A549 (cell line): ENCODE measurements around the gene NKIRAS1. TPM values are rescaled to one million over a fixed set of nuclear protein-coding genes. Genes with fewer than 3 reads are reported as not detected.

Source experiments
- ATAC-seq, 2 experiments: fragments of 200-7000 bp in 1 of 2; fragments of >200 bp in 1 of 2; cut with Nextera tagmentation in 1 of 2; cut with Tn5 transposase in 1 of 2; 3 replicates each; pipeline versions ENCODE4 v1.8.0 to v1.9.1; 2018 to 2020; ENCODE audit warnings: mild to moderate bottlenecking in 1 of 2, moderate library complexity in 1 of 2
- CTCF ChIA-PET: fragments of 300-600 bp; sonication (Branson Sonifier 250); formaldehyde crosslinking; extraction: SDS; loops from one replicate; lab custom pipeline; 2021; ENCODE audit warnings: antibody characterized with exemption, inconsistent platforms; lab: Yijun Ruan, JAX
- POLR2A ChIA-PET: fragments of 350-600 bp; formaldehyde crosslinking; extraction: SDS; loops from one replicate; lab custom pipeline; 2021; ENCODE audit warnings: antibody characterized with exemption, inconsistent platforms; lab: Yijun Ruan, JAX
- DNase-seq, 2 experiments: peaks; one replicate each; pipeline versions ENCODE4 v3.0.0 to v3.0.0-alpha.2; 2011 to 2016; ENCODE audit warnings: low read depth in 1 of 2, low spot score in 1 of 2
- FAIRE-seq: peaks from 2 replicates; lab custom pipeline; 2011; peaks lifted over from hg19 to GRCh38; lab: Jason Lieb, UNC
- H3K27ac ChIP-seq, 2 experiments: fragments of >200 bp; sonication (Bioruptor Twin); formaldehyde crosslinking; 3 replicates each; pipeline ENCODE4 v1.5.1; 2016 to 2017
- H3K4me1 ChIP-seq: fragments of >200 bp; sonication (Bioruptor Twin); formaldehyde crosslinking; 3 replicates; pipeline ENCODE4 v1.6.1; 2016
- H3K4me2 ChIP-seq: fragments of >200 bp; sonication (Bioruptor Twin); formaldehyde crosslinking; 3 replicates; pipeline ENCODE4 v1.6.1; 2016
- H3K4me3 ChIP-seq: fragments of >200 bp; sonication (Bioruptor Twin); formaldehyde crosslinking; 3 replicates; pipeline ENCODE4 v1.5.1; 2016
- H3K9me3 ChIP-seq: fragments of >200 bp; sonication (Bioruptor Twin); formaldehyde crosslinking; 3 replicates; pipeline ENCODE4 v1.6.1; 2016
- EHMT2 ChIP-seq: fragments of 200-600 bp; sonication (generic); IDR thresholded peaks from 2 replicates; pipeline ENCODE4 v1.6.1; 2016; ENCODE audit warnings: antibody characterized with exemption, low read depth, mild to moderate bottlenecking, moderate library complexity
- FOSL2 ChIP-seq, 2 experiments: fragments of 450-650 bp in 1 of 2; fragments of >200 bp in 1 of 2; sonication (Bioruptor Twin) in 1 of 2; formaldehyde crosslinking; IDR thresholded peaks; 2 replicates each; pipeline versions ENCODE4 v1.5.0 to v1.6.1; 2016 to 2020; ENCODE audit warnings: mild to moderate bottlenecking in 1 of 2, moderate library complexity in 1 of 2
- HOXB13 ChIP-seq: fragments of 250-450 bp; sonication (Bioruptor Pico); IDR thresholded peaks from 2 replicates; pipeline ENCODE4 v1.5.0; 2020; ENCODE audit warnings: low read depth, mild to moderate bottlenecking, moderate library complexity
- HOXB5 ChIP-seq: fragments of 250-450 bp; sonication (Bioruptor Pico); IDR thresholded peaks from 2 replicates; pipeline ENCODE4 v1.5.0; 2020; ENCODE audit warnings: mild to moderate bottlenecking, moderate library complexity
- JUN ChIP-seq, 2 experiments: fragments of >200 bp; sonication (Bioruptor Twin); formaldehyde crosslinking; IDR thresholded peaks; 2 replicates in 1 of 2; 3 replicates in 1 of 2; pipeline ENCODE4 v1.6.1; 2016 to 2017
- JUNB ChIP-seq: fragments of >200 bp; sonication (Bioruptor Twin); formaldehyde crosslinking; IDR thresholded peaks from 2 replicates; pipeline ENCODE4 v1.6.1; 2016
- MAFK ChIP-seq: fragments of 450-650 bp; IDR thresholded peaks from 2 replicates; pipeline ENCODE4 v1.6.1; 2014; ENCODE audit not compliant: partially characterized antibody
- PHF8 ChIP-seq: fragments of 200-600 bp; sonication (generic); IDR thresholded peaks from 2 replicates; pipeline ENCODE4 v1.6.1; 2016; ENCODE audit warnings: low read depth, mild to moderate bottlenecking, antibody characterized with exemption, moderate library complexity, borderline replicate concordance
- POLR2A ChIP-seq: IDR thresholded peaks from 2 replicates; pipeline ENCODE4 v1.6.1; 2012; ENCODE audit warnings: mild to moderate bottlenecking, low read length
- RNF2 ChIP-seq: fragments of 200-600 bp; sonication (generic); IDR thresholded peaks from 2 replicates; pipeline ENCODE4 v1.6.1; 2016; ENCODE audit warnings: low read depth, mild to moderate bottlenecking, antibody characterized with exemption, moderate library complexity, borderline replicate concordance
- TP53 ChIP-seq: fragments of 250-450 bp; sonication (Bioruptor Pico); IDR thresholded peaks from 2 replicates; pipeline ENCODE4 v1.5.0; 2021; ENCODE audit warnings: mild to moderate bottlenecking, moderate library complexity
- WGBS: methylation state at CpG from one replicate; pipeline ENCODE4 v1.1.6; 2017; ENCODE audit errors: missing lambda C conversion rate; 5-methylcytosine and 5-hydroxymethylcytosine counted together
- polyA plus RNA-seq, 4 experiments: library from polyadenylated mRNA; depleted of rRNA in 3 of 4; stranded (reverse); fragments of >200 nt; fragmentation: RNase III in 1 of 4; extraction: RNeasy Plus Mini Kit Qiagen cat#74134 plus additional on column Dnase treatment in 1 of 4; gene quantifications; 2 replicates in 3 of 4; 3 replicates in 1 of 4; pipeline ENCODE4 v1.2.3, GENCODE V29; 2011 to 2017
- TF ChIP-seq, protein P1 (sequence below): fragments of 250-450 bp; sonication (Bioruptor Pico); IDR thresholded peaks from 2 replicates; pipeline ENCODE4 v1.5.0; 2021; ENCODE audit warnings: mild to moderate bottlenecking, moderate library complexity, borderline replicate concordance
- TF ChIP-seq, protein P2 (sequence below): fragments of >200 bp; sonication (Bioruptor Twin); formaldehyde crosslinking; IDR thresholded peaks from 3 replicates; pipeline ENCODE4 v1.5.1; 2016
- TF ChIP-seq, protein P3 (sequence below): IDR thresholded peaks from 2 replicates; pipeline ENCODE4 v1.6.1; 2012
- TF ChIP-seq, protein P4 (sequence below): IDR thresholded peaks from 2 replicates; pipeline ENCODE4 v1.6.1; 2012; ENCODE audit warnings: low read depth, borderline replicate concordance
- TF ChIP-seq, protein P5 (sequence below): IDR thresholded peaks from 2 replicates; pipeline ENCODE4 v1.6.1; 2012
- TF ChIP-seq, protein P6 (sequence below): fragments of 450-650 bp; IDR thresholded peaks from 2 replicates; pipeline ENCODE4 v1.6.1; 2014; ENCODE audit warnings: antibody characterized with exemption
- TF ChIP-seq, protein P7 (sequence below): fragments of 250-450 bp; sonication (Bioruptor Pico); IDR thresholded peaks from 2 replicates; pipeline ENCODE4 v1.5.0; 2020; ENCODE audit warnings: low read depth, mild to moderate bottlenecking, moderate library complexity

The NKIRAS1 gene
- polyA plus RNA-seq, 2 of the 4 experiments (the other 2 are of a cell fraction), result 15.5 to 16.8 TPM

DNA sequence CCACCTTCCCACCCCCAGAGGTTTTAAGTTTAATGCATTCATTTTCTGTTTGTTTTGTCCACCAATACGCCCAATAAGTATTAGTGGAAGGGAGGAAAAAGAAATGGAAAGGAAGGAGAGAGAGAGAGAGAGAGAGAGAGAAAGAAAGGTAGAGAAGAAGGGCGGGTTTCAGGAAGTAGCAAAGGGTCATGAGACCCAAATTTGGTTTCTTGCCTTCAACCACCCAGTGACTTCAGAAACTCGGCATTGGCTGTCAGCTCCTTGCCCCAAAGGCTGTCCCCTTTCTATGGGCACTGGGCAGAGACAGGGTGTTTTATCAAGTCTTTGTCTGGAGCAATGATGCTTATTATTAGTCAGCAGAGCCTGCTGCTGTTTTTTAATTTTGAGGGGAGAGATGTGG lies 14.8 kb upstream of the NKIRAS1 start:
- DNase-seq (no peak), ATAC-seq (no peak), FAIRE-seq (no peak)
- POLR2A ChIA-PET, result no interaction called here
- Histone ChIP-seq H3K4me3 (no peak overlapping the region), H3K4me1 (peaks cover 23% of the 10 kb centered on the region), H3K9me3 (no peaks in the 10 kb centered on the region), H3K4me2 (no peak overlapping the region), H3K27ac (no peak overlapping the region)
- TF ChIP-seq, protein P1, sequence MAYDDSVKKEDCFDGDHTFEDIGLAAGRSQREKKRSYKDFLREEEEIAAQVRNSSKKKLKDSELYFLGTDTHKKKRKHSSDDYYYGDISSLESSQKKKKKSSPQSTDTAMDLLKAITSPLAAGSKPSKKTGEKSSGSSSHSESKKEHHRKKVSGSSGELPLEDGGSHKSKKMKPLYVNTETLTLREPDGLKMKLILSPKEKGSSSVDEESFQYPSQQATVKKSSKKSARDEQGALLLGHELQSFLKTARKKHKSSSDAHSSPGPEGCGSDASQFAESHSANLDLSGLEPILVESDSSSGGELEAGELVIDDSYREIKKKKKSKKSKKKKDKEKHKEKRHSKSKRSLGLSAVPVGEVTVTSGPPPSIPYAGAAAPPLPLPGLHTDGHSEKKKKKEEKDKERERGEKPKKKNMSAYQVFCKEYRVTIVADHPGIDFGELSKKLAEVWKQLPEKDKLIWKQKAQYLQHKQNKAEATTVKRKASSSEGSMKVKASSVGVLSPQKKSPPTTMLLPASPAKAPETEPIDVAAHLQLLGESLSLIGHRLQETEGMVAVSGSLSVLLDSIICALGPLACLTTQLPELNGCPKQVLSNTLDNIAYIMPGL, result no peak
- no peak for TF ChIP-seq EHMT2
- TF ChIP-seq MAFK, result no peak
- no peak for TF ChIP-seq HOXB5 (CRISPR knock-in tag)
- TF ChIP-seq, protein P2, sequence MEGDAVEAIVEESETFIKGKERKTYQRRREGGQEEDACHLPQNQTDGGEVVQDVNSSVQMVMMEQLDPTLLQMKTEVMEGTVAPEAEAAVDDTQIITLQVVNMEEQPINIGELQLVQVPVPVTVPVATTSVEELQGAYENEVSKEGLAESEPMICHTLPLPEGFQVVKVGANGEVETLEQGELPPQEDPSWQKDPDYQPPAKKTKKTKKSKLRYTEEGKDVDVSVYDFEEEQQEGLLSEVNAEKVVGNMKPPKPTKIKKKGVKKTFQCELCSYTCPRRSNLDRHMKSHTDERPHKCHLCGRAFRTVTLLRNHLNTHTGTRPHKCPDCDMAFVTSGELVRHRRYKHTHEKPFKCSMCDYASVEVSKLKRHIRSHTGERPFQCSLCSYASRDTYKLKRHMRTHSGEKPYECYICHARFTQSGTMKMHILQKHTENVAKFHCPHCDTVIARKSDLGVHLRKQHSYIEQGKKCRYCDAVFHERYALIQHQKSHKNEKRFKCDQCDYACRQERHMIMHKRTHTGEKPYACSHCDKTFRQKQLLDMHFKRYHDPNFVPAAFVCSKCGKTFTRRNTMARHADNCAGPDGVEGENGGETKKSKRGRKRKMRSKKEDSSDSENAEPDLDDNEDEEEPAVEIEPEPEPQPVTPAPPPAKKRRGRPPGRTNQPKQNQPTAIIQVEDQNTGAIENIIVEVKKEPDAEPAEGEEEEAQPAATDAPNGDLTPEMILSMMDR, result no peak
- TF ChIP-seq JUNB, result no peak
- TF ChIP-seq RNF2, result no peak
- TF ChIP-seq, protein P3, sequence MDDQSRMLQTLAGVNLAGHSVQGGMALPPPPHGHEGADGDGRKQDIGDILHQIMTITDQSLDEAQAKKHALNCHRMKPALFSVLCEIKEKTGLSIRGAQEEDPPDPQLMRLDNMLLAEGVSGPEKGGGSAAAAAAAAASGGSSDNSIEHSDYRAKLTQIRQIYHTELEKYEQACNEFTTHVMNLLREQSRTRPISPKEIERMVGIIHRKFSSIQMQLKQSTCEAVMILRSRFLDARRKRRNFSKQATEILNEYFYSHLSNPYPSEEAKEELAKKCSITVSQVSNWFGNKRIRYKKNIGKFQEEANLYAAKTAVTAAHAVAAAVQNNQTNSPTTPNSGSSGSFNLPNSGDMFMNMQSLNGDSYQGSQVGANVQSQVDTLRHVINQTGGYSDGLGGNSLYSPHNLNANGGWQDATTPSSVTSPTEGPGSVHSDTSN, result no peak
- no peak for TF ChIP-seq PHF8
- no peak for TF ChIP-seq TP53
- TF ChIP-seq HOXB13 (CRISPR knock-in tag), result no peak
- TF ChIP-seq, protein P4, sequence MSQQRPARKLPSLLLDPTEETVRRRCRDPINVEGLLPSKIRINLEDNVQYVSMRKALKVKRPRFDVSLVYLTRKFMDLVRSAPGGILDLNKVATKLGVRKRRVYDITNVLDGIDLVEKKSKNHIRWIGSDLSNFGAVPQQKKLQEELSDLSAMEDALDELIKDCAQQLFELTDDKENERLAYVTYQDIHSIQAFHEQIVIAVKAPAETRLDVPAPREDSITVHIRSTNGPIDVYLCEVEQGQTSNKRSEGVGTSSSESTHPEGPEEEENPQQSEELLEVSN, result no peak
- TF ChIP-seq, protein P5, sequence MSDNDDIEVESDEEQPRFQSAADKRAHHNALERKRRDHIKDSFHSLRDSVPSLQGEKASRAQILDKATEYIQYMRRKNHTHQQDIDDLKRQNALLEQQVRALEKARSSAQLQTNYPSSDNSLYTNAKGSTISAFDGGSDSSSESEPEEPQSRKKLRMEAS, result no peak
- TF ChIP-seq, protein P6, sequence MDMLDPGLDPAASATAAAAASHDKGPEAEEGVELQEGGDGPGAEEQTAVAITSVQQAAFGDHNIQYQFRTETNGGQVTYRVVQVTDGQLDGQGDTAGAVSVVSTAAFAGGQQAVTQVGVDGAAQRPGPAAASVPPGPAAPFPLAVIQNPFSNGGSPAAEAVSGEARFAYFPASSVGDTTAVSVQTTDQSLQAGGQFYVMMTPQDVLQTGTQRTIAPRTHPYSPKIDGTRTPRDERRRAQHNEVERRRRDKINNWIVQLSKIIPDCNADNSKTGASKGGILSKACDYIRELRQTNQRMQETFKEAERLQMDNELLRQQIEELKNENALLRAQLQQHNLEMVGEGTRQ, result no peak
- TF ChIP-seq, protein P7, sequence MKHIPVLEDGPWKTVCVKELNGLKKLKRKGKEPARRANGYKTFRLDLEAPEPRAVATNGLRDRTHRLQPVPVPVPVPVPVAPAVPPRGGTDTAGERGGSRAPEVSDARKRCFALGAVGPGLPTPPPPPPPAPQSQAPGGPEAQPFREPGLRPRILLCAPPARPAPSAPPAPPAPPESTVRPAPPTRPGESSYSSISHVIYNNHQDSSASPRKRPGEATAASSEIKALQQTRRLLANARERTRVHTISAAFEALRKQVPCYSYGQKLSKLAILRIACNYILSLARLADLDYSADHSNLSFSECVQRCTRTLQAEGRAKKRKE (CRISPR knock-in tag), result no peak
- no peak for TF ChIP-seq JUN (IDR thresholded peaks at IDR 0.05)
- no peak for TF ChIP-seq POLR2A
- 72% methylated on average over 3 of the region's 3 CpGs for WGBS
- CTCF ChIA-PET, result no interaction called here

DNA sequence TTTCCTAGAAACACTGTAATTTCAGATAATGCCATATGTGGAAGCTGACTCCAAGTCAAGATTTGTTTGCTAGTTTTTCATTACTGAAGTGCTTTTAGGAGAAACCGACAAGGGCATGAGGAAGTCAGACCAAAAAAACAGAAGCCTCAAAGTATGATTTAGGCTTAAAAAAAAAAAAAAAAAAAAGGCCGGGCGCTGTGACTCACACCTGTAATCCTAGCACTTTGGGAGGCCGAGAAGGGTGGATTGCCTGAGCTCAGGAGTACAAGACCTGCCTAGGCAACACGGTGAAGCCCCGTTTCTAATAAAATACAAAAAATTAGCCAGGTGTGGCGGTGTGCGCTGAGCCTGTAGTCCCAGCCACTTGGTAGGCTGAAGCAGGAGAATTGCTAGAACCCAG lies 11.7 kb upstream of the NKIRAS1 start:
- Histone ChIP-seq H3K4me1 (peaks cover 23% of the 10 kb centered on the region), H3K4me3 (no peak overlapping the region), H3K4me2 (peak overlapping the region; percentile 64), H3K9me3 (no peaks in the 10 kb centered on the region), H3K27ac (peak overlapping the region; percentile 8 to 45; a peak in 2 of 6 replicates)
- POLR2A ChIA-PET, result interaction anchor here (0.7 to 4.3 kb wide), 2 partner anchors 8 to 12 kb away, joined by 8 to 49 read pairs; partner anchors contain the start of genes NKIRAS1 and RPL15
- ATAC-seq (peak in 1 of 2 experiments; percentile 12; a peak in 1 of 6 replicates), FAIRE-seq (no peak), DNase-seq (peak in 1 of 2 experiments; percentile 32)
- TF ChIP-seq FOSL2 (IDR thresholded peaks at IDR 0.05) (no peak), FOSL2 (CRISPR knock-in tag; IDR thresholded peaks at IDR 0.05) (peak; percentile 44; the same call in 1 of the 2 replicates)
- TF ChIP-seq, protein P3, result no peak
- WGBS, result 40% methylated on average over 8 of the region's 8 CpGs
- CTCF ChIA-PET, result interaction anchor here (1.0 kb wide), 1 partner anchor 54 kb away, joined by 3 read pairs; no protein-coding TSS in a partner anchor
